Measurements from ENCODE around the gene CLCNKB.

DNA sequence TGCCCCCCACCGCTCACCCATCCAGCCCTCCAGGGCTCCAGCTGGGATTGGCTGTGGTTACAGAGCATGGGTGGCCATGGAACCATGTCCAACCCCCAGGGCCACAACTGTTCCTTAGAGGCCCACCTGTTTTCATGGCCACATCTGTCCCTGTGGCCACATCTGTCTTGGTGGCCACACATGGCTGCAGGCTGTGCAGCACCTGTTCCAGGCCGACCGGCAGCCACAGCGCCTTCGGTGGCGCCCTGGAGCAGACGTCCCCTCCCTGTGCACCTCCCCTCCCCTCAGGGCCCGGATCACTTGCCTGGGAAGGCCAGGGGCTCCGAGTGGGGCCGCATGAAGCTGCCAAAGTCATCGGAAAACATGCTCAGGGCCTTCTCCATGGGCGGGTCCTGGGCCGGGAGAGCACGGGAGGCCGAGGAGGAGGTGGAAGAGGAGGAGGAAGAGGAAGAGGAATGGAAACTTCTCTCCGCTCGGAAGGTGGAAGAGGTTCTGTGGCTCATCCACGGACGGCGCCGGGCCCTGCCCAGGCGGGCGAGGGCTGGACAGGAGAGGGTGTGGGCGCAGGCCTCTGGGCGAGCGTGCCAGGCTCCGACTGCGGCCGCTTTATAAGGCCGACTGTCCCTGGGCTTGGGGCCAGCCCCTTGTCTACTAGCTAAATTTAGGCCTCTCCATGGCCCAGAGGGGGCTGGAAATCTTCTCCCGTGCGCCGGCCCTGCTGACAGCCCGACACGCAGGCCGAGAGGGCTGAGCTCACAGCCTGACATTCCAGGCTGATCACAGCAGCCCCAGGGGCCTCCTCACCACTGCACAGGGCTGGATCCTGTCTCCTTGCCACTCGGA is 25.9 kb upstream of the CLCNKB start, which contains the start of gene HSPB7:
- TF ChIP-seq, protein P1, sequence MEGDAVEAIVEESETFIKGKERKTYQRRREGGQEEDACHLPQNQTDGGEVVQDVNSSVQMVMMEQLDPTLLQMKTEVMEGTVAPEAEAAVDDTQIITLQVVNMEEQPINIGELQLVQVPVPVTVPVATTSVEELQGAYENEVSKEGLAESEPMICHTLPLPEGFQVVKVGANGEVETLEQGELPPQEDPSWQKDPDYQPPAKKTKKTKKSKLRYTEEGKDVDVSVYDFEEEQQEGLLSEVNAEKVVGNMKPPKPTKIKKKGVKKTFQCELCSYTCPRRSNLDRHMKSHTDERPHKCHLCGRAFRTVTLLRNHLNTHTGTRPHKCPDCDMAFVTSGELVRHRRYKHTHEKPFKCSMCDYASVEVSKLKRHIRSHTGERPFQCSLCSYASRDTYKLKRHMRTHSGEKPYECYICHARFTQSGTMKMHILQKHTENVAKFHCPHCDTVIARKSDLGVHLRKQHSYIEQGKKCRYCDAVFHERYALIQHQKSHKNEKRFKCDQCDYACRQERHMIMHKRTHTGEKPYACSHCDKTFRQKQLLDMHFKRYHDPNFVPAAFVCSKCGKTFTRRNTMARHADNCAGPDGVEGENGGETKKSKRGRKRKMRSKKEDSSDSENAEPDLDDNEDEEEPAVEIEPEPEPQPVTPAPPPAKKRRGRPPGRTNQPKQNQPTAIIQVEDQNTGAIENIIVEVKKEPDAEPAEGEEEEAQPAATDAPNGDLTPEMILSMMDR (conservative IDR thresholded peaks at IDR 0.05; ENCODE audit: low read depth, low read length): no peak
- no peak for TF ChIP-seq EZH2 (IDR thresholded peaks at IDR 0.05; ENCODE audit: low read length, unreplicated experiment)
